ENCODE data around the gene TMEM175. TPM values are rescaled to one million over a fixed set of nuclear protein-coding genes. Genes with fewer than 3 reads are reported as not detected.
"Not testable (repeated sequence)": the region's sequence is repeated elsewhere in the genome, so short reads cannot be mapped to it uniquely, and the experiment has no call there.

The TMEM175 gene
- total RNA-seq, 1 experiment from 2014 or later, result 18.5 TPM

DNA sequence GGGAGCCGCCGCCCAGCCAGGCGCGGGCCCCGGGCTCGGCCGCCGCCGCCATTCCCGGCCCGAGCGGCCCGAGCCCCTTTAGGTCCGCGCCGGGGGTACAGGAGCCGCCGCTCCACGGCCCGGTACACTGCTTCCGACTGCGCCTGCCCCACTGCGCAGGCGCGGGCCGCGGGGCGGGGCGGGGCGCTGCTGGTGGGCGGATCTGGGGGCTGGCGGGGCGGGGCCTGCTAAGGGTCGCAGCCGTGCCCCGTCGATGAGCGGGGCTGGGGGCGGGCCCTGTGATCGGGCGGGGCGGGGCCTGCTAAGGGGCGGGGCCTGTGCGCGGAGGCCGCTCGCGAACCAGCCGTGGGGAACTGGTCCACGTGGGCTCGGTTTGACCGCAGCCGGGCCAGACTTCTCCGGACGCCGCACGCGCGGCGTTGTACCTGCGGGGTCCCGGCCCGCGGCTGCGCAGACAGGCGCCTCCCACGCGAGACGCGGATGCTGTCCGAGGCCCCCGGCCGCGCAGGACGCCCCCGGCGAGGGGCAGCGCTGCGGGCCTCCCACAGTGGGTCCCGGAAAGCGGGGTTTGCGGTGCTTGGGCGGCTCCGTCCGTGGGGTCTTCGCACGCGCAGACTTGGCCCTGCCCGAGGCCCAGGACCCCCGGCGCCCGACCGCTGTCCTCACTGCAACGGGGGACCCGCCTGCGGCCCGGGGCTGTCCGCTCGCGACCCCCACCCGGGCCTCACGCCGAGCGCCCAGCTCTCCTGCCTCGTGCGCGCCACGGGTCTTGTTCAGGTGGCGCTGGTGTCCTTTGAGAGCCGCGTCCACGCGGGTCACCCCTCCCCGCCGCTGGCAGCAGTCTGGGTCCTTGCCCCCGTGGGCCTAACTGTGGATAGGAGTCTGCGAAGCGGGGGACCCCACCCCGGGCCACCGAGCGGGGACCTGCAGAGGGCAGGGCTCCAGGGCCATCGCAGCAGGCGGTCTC, 41.5 kb downstream of the TMEM175 start, which contains the start of gene DGKQ:
Gene DGKQ (minus strand): TSS at position 139 of the 967 bp plus-strand sequence. CDS start 87 bp downstream, at position 52.
- no peak within 1 kb of the TSS for H3K27ac ChIP-seq (ENCODE audit: low read length)
- no TSS peak for BruUV-seq (replicated peaks)

DNA sequence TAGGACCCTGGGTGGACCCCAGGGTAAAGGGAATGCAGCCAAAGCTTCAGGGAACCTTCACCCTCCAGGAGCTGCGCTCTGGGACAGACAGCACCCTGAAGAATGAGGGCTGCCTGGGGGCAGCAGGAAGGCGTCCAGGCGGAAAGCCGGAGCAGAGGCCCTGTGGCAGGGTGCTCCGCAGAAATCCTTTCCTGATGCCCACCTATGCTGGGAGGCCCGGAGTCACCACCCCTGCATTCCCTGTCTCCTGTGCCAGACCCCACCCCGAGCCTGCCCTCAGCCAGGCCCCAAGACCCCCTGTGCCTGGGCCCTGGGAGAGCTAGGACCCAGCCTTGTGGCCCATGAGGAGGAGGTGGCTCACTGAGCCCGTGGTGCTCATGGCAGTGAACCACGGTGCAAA, 42.4 kb downstream of the TMEM175 start:
- Histone ChIP-seq H3K9me3 (ENCODE audit: low read length) (no peaks in the 10 kb centered on the region), H3F3A (ENCODE audit: low read length, unreplicated experiment) (no peaks in the 10 kb centered on the region), H3K4me1 (ENCODE audit: insufficient read depth, low read length) (peaks cover 18% of the 10 kb centered on the region), H4K20me1 (ENCODE audit: low read length) (no peaks in the 10 kb centered on the region; the same call in 1 of the 2 replicates), H2AFZ (ENCODE audit: low read length) (no peak overlapping the region), H3K79me2 (ENCODE audit: low read length) (peaks cover 7% of the 10 kb centered on the region; the same call in 1 of the 2 replicates), H3K36me3 (ENCODE audit: low read depth, low read length) (no peaks in the 10 kb centered on the region), H3K4me2 (ENCODE audit: low read length) (no peak overlapping the region), H3K27ac (ENCODE audit: low read length) (no peak overlapping the region), H3K9me2 (replicated peaks; ENCODE audit: low read length) (no peaks in the 10 kb centered on the region), H3K9ac (ENCODE audit: low read length) (no peak overlapping the region), H3K27me3 (ENCODE audit: low read length) (no peaks in the 10 kb centered on the region), H3K4me3 (ENCODE audit: low read length) (no peak overlapping the region)
- BruUV-seq (replicated peaks), result no TSS peak
- no peak for ATAC-seq
- CTCF ChIA-PET, result no interaction called here
- DNase-seq, result no peak
- intact Hi-C loops (cut with micrococcal nuclease), result no loop called here
- no peak for TF ChIP-seq EZH2phosphoT487 (IDR thresholded peaks at IDR 0.05; ENCODE audit: borderline replicate concordance, low read length)
- POLR2A ChIA-PET (ENCODE audit: unreplicated experiment), result interaction anchor here (0.6 kb wide), 1 partner anchor 35 kb away, joined by 3 read pairs; no protein-coding TSS in a partner anchor

More for the DNA sequence above, 41.5 kb downstream of the TMEM175 start, which contains the start of gene DGKQ:
- Histone ChIP-seq H3K36me3 (ENCODE audit: low read depth, low read length) (no peaks in the 10 kb centered on the region), H3K9me3 (ENCODE audit: low read length) (no peaks in the 10 kb centered on the region), H4K20me1 (ENCODE audit: low read length) (no peaks in the 10 kb centered on the region; the same call in 1 of the 2 replicates), H3K9me2 (replicated peaks; ENCODE audit: low read length) (no peaks in the 10 kb centered on the region), H3K4me2 (ENCODE audit: low read length) (peak within 1 kb of the TSS; percentile 91), H3K4me3 (ENCODE audit: low read length) (peak within 1 kb of the TSS; percentile 78), H2AFZ (ENCODE audit: low read length) (peak within 1 kb of the TSS; percentile 42; the same call in 1 of the 2 replicates), H3K4me1 (ENCODE audit: insufficient read depth, low read length) (peaks cover 18% of the 10 kb centered on the region), H3K27me3 (ENCODE audit: low read length) (no peaks in the 10 kb centered on the region), H3K9ac (ENCODE audit: low read length) (peak within 1 kb of the TSS; percentile 53), H3K79me2 (ENCODE audit: low read length) (peaks cover 7% of the 10 kb centered on the region; the same call in 1 of the 2 replicates), H3F3A (ENCODE audit: low read length, unreplicated experiment) (no peaks in the 10 kb centered on the region)
- DNase-seq (peak; percentile 68), ATAC-seq (peak; percentile 86)
- ChIA-PET POLR2A (ENCODE audit: unreplicated experiment) (no interaction called here), CTCF (no interaction called here)
- intact Hi-C loops (cut with micrococcal nuclease), result no loop called here
- TF ChIP-seq, protein P1, sequence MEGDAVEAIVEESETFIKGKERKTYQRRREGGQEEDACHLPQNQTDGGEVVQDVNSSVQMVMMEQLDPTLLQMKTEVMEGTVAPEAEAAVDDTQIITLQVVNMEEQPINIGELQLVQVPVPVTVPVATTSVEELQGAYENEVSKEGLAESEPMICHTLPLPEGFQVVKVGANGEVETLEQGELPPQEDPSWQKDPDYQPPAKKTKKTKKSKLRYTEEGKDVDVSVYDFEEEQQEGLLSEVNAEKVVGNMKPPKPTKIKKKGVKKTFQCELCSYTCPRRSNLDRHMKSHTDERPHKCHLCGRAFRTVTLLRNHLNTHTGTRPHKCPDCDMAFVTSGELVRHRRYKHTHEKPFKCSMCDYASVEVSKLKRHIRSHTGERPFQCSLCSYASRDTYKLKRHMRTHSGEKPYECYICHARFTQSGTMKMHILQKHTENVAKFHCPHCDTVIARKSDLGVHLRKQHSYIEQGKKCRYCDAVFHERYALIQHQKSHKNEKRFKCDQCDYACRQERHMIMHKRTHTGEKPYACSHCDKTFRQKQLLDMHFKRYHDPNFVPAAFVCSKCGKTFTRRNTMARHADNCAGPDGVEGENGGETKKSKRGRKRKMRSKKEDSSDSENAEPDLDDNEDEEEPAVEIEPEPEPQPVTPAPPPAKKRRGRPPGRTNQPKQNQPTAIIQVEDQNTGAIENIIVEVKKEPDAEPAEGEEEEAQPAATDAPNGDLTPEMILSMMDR (conservative IDR thresholded peaks at IDR 0.05; ENCODE audit: low read depth, low read length), result no peak
- TF ChIP-seq EZH2 (IDR thresholded peaks at IDR 0.05; ENCODE audit: low read length, unreplicated experiment) (no peak), EZH2phosphoT487 (IDR thresholded peaks at IDR 0.05; ENCODE audit: borderline replicate concordance, low read length) (no peak)

DNA sequence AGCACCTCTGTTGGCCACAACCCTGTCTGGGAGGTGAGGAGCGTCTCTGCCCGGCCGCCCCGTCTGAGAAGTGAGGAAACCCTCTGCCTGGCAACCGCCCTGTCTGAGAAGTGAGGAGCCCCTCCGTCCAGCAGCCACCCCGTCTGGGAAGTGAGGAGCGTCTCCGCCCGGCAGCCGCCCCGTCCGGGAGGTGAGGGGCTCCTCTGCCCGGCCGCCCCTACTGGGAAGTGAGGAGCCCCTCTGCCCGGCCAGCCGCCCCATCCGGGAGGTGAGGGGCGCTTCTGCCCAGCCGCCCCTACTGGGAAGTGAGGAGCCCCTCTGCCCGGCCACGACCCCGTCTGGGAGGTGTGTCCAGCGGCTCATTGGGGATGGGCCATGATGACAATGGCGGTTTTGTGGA, 43.8 kb downstream of the TMEM175 start:
- H3K27me3 ChIP-seq (ENCODE audit: low read length); intact Hi-C loops (cut with micrococcal nuclease); H3K4me3 ChIP-seq (ENCODE audit: low read length); H3F3A ChIP-seq (ENCODE audit: low read length, unreplicated experiment); BruUV-seq (replicated peaks); H3K4me2 ChIP-seq (ENCODE audit: low read length); H3K36me3 ChIP-seq (ENCODE audit: low read depth, low read length); ATAC-seq; H4K20me1 ChIP-seq (ENCODE audit: low read length); CTCF ChIA-PET; H3K27ac ChIP-seq (ENCODE audit: low read length); H3K9ac ChIP-seq (ENCODE audit: low read length); H3K79me2 ChIP-seq (ENCODE audit: low read length); POLR2A ChIA-PET (ENCODE audit: unreplicated experiment); H3K9me2 ChIP-seq (replicated peaks; ENCODE audit: low read length); H3K9me3 ChIP-seq (ENCODE audit: low read length); H2AFZ ChIP-seq (ENCODE audit: low read length); DNase-seq: not testable (repeated sequence)
- H3K4me1 ChIP-seq (ENCODE audit: insufficient read depth, low read length), result peaks cover 15% of the 10 kb centered on the region

All from PC-3 (cell line).